Smooth muscle cell (in vitro differentiated cells): ENCODE results near the gene QPRT. TPM values are rescaled to one million over a fixed set of nuclear protein-coding genes. Genes with fewer than 3 reads are reported as not detected.

Experiments
- DNase-seq: peaks from one replicate; lab custom pipeline; 2025; ENCODE audit not compliant: unreplicated experiment; lab: John Stamatoyannopoulos, UW
- H2AFZ ChIP-seq: fragments of 200-600 bp; sonication (generic); 2 replicates; pipeline ENCODE4 v1.6.0; 2016; ENCODE audit warnings: antibody characterized with exemption, low read depth, mild to moderate bottlenecking
- H3F3A ChIP-seq: fragments of 200-600 bp; sonication (generic); 2 replicates; pipeline ENCODE4 v1.6.0; 2017; ENCODE audit warnings: antibody characterized with exemption, low read depth
- H3K27ac ChIP-seq: fragments of 200-600 bp; sonication (generic); 2 replicates; pipeline ENCODE4 v1.5.1; 2016; ENCODE audit warnings: low read depth, mild to moderate bottlenecking
- H3K27me3 ChIP-seq: fragments of 200-600 bp; sonication (generic); 2 replicates; pipeline ENCODE4 v1.6.1; 2016; ENCODE audit warnings: low read depth, mild to moderate bottlenecking
- H3K36me3 ChIP-seq: fragments of 200-600 bp; sonication (generic); 2 replicates; pipeline ENCODE4 v1.5.1; 2016; ENCODE audit warnings: low read depth
- H3K4me1 ChIP-seq: fragments of 200-600 bp; sonication (generic); 2 replicates; pipeline ENCODE4 v1.5.1; 2016; ENCODE audit warnings: low read depth
- H3K4me2 ChIP-seq: fragments of 200-600 bp; sonication (generic); 2 replicates; pipeline ENCODE4 v1.6.0; 2016; ENCODE audit warnings: mild to moderate bottlenecking
- H3K4me3 ChIP-seq: fragments of 200-600 bp; sonication (generic); 2 replicates; pipeline ENCODE4 v1.5.1; 2016; ENCODE audit warnings: mild to moderate bottlenecking
- H3K79me2 ChIP-seq: fragments of 200-600 bp; sonication (generic); 2 replicates; pipeline ENCODE4 v1.6.0; 2016; ENCODE audit warnings: low read depth, mild to moderate bottlenecking
- H3K9ac ChIP-seq: fragments of 200-600 bp; sonication (generic); 2 replicates; pipeline ENCODE4 v1.6.0; 2016; ENCODE audit warnings: low read depth
- H3K9me3 ChIP-seq: fragments of 200-600 bp; sonication (generic); replicated peaks from 2 replicates; pipeline ENCODE4 v1.5.1; 2016; ENCODE audit warnings: low read depth
- H4K20me1 ChIP-seq: fragments of 200-600 bp; sonication (generic); 2 replicates; pipeline ENCODE4 v1.6.0; 2016; ENCODE audit warnings: low read depth
- WGBS: methylation state at CpG from one replicate; pipeline ENCODE4 v1.1.7; 2016; ENCODE audit warnings: low lambda C conversion rate; 5-methylcytosine and 5-hydroxymethylcytosine counted together
- polyA plus RNA-seq: library from polyadenylated mRNA; unstranded; fragments of >200 nt; fragmentation: Nextera tagmentation; extraction: Ambion mirVana; gene quantifications from 2 replicates; pipeline ENCODE4 v1.2.1, GENCODE V29; 2016
- total RNA-seq: library from RNA; depleted of rRNA; stranded (reverse); fragments of >200 nt; gene quantifications from 2 replicates; pipeline ENCODE4 v1.2.3, GENCODE V29; 2014
- TF ChIP-seq, protein P1 (sequence below): fragments of 200-600 bp; sonication (generic); IDR thresholded peaks from 2 replicates; pipeline ENCODE4 v1.5.1; 2017; ENCODE audit warnings: borderline replicate concordance, mild to moderate bottlenecking, antibody characterized with exemption; ENCODE audit not compliant: insufficient read depth, poor library complexity, severe bottlenecking

Gene QPRT
- total and polyA plus RNA-seq, 2 experiments from 2014 or later: 67.4 to 196 TPM

DNA sequence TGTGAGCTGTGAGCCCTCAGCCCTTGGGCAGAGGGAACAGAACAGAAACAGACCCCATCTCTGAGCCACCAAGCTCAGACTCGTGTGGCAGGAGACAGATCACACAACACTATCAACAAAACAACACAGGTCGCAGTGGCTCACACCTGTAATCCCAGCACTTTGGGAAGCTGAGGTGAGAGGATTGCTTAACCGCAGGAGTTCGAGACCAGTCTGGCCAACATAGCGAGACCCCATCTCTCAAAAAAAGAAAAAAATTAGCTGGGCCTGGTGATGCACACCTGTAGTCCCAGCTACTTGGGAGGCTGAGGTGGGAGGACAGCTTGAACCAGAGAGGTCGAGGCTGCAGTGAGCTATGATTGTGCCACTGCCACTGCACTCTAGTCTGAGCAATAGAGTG, 5.5 kb upstream of the QPRT start:
- H3K4me2 ChIP-seq: no peak overlapping the region
- 95% methylated on average over 6 of the region's 6 CpGs for WGBS
- no peak overlapping the region for H2AFZ ChIP-seq
- no peaks in the 10 kb centered on the region for H3K27me3 ChIP-seq
- DNase-seq: no peak
- H3K4me3 ChIP-seq: no peak overlapping the region
- H3F3A ChIP-seq: no peaks in the 10 kb centered on the region
- peaks cover 3% of the 10 kb centered on the region for H3K4me1 ChIP-seq
- H3K27ac ChIP-seq: no peak overlapping the region
- H3K9me3 ChIP-seq: no peaks in the 10 kb centered on the region
- H3K79me2 ChIP-seq: no peaks in the 10 kb centered on the region
- no peak overlapping the region for H3K9ac ChIP-seq
- no peaks in the 10 kb centered on the region for H3K36me3 ChIP-seq
- no peaks in the 10 kb centered on the region for H4K20me1 ChIP-seq
- TF ChIP-seq, protein P1, sequence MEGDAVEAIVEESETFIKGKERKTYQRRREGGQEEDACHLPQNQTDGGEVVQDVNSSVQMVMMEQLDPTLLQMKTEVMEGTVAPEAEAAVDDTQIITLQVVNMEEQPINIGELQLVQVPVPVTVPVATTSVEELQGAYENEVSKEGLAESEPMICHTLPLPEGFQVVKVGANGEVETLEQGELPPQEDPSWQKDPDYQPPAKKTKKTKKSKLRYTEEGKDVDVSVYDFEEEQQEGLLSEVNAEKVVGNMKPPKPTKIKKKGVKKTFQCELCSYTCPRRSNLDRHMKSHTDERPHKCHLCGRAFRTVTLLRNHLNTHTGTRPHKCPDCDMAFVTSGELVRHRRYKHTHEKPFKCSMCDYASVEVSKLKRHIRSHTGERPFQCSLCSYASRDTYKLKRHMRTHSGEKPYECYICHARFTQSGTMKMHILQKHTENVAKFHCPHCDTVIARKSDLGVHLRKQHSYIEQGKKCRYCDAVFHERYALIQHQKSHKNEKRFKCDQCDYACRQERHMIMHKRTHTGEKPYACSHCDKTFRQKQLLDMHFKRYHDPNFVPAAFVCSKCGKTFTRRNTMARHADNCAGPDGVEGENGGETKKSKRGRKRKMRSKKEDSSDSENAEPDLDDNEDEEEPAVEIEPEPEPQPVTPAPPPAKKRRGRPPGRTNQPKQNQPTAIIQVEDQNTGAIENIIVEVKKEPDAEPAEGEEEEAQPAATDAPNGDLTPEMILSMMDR: no peak

- H3K4me2 ChIP-seq: no peak overlapping the region
- H3F3A ChIP-seq: no peaks in the 10 kb centered on the region
- no peaks in the 10 kb centered on the region for H3K9me3 ChIP-seq
- TF ChIP-seq, protein P1: no peak
- no peak overlapping the region for H3K27ac ChIP-seq
- H3K27me3 ChIP-seq: no peaks in the 10 kb centered on the region
- H3K9ac ChIP-seq: no peak overlapping the region
- peaks cover under 1% of the 10 kb centered on the region for H3K79me2 ChIP-seq
- DNase-seq: no peak
- H3K4me1 ChIP-seq: peaks cover 3% of the 10 kb centered on the region
- no peak overlapping the region for H2AFZ ChIP-seq
- no peak overlapping the region for H3K4me3 ChIP-seq
- no peaks in the 10 kb centered on the region for H4K20me1 ChIP-seq
- 84% methylated on average over 13 of the region's 13 CpGs for WGBS
- no peaks in the 10 kb centered on the region for H3K36me3 ChIP-seq
These were observed 4.8 kb upstream of the QPRT start for GRCh38 chr16:29674188-29674587.

- Histone ChIP-seq H4K20me1 (peaks cover 10% of the 10 kb centered on the region), H3K27me3 (no peaks in the 10 kb centered on the region), H3K4me2 (no peak overlapping the region), H3K4me3 (no peak overlapping the region), H3F3A (no peaks in the 10 kb centered on the region), H3K9me3 (no peaks in the 10 kb centered on the region), H3K27ac (no peak overlapping the region), H3K4me1 (peaks cover 7% of the 10 kb centered on the region), H3K79me2 (peaks cover 17% of the 10 kb centered on the region), H2AFZ (peak overlapping the region; percentile 42), H3K36me3 (no peaks in the 10 kb centered on the region), H3K9ac (no peak overlapping the region)
- DNase-seq: no peak
- TF ChIP-seq, protein P1: no peak
- WGBS: 43% methylated on average over 3 of the region's 3 CpGs
These were observed 3.0 kb upstream of the QPRT start for GRCh38 chr16:29675811-29676643.
